ENCODE data around the gene PRKCI. TPM values are rescaled to one million over a fixed set of nuclear protein-coding genes. Genes with fewer than 3 reads are reported as not detected.
"Not testable (repeated sequence)": the region's sequence is repeated elsewhere in the genome, so short reads cannot be mapped to it uniquely, and the experiment has no call there.

Gene PRKCI
- total RNA-seq, 1 experiment from 2014 or later: 90.6 TPM

DNA sequence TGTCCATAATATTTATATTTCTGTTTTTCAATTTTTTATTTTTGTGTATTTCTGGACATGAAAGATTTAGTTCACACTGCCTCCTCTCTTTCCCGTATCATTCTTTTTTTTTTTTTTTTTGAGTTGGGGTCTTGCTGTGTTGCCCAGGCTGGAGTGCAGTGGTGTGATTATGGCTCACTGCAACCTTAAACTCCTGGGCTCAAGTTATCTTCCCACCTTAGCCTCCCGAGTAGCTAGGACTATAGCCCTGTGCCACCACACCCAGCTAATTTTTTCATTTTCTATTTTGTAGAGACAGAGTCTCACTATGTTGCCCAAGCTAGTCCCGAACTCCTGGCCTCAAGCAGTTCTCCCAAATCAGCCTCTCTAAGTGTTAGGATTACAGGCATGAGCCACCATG, 53.6 kb downstream of the PRKCI start:
- Mint-ChIP-seq H3K4me1 (no peaks in the 10 kb centered on the region), H3K27ac (no peak overlapping the region), H3K36me3 (peaks cover 52% of the 10 kb centered on the region), H3K27me3 (ENCODE audit: low read depth) (no peaks in the 10 kb centered on the region), H3K9me3 (no peaks in the 10 kb centered on the region), H3K4me3 (no peak overlapping the region)
- POLR2A ChIA-PET: interaction anchor here (0.6 kb wide), 1 partner anchor 9 kb away, joined by 3 read pairs; no protein-coding TSS in a partner anchor
- ATAC-seq (no peak), DNase-seq (ENCODE audit: low spot score) (no peak)
- peak; percentile 72; the same call in 1 of the 2 replicates for TF ChIP-seq ZNF121 (CRISPR knock-in tag; IDR thresholded peaks at IDR 0.05)
- TF ChIP-seq GRHL2 (CRISPR knock-in tag; IDR thresholded peaks at IDR 0.05; ENCODE audit: insufficient replicate concordance, severe bottlenecking): no peak
- CTCF ChIA-PET: no interaction called here

DNA sequence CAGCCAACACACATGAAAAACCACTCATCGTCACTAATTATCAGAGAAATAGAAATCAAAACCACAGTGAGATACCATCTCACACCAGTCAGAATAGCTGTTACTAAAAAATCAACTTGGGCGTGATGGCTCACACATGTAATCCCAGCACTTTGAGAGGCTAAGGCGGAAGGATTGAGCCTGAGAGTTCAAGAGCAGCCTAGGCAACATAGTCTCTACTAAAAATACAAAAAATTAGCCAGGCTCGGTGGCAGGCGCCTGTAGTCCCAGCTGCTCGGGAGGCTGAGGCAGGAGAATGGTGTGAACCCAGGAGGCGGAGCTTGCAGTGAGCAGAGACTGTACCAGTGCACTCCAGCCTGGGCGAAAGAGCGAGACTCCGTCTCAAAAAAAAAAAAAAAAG, 55.1 kb downstream of the PRKCI start:
- H3K4me3 Mint-ChIP-seq; ATAC-seq; POLR2A ChIA-PET; H3K27me3 Mint-ChIP-seq (ENCODE audit: low read depth); H3K4me1 Mint-ChIP-seq; CTCF ChIA-PET; H3K9me3 Mint-ChIP-seq; DNase-seq (ENCODE audit: low spot score): not testable (repeated sequence)
- Mint-ChIP-seq H3K36me3 (peaks cover 54% of the 10 kb centered on the region), H3K27ac (0 out of 2 replicates have a peak overlapping the region, but pooled peaks have one; percentile 29)

DNA sequence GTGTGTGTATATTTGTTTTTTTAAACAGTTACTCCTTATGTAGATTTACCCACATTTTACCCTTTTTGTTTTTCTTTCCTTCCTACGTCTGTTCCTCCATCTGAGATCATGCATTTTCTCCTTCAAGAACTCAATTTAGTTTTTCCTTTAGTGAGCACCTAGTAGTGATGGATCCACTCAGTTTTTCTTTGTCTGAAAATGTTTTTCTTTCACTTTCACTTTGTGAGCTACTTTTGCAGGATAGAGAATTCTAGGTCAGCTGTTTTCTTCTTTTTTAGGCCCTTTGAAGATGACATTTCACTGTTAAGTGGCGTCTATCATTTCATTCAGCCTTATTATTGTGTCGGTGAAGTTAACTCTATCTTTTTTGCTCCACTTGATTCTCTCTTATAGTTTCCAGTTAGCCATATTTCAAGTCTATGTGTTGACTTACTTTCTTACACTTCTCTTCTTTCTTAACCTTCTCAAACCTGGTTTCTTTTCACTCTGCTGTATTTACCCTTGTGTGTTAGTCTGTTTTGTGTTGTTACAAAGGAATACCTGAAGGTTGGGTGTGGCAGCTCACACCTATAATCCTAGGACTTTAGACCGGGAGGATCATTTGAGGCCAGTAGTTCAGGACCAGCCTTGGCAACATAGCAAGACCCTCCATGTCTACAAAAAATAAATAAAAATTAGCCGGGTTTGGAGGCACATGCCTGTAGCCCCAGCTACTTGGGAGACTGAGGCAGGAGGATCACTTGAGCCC, 55.8 kb downstream of the PRKCI start:
- no peaks in the 10 kb centered on the region for H3K4me1 Mint-ChIP-seq
- ATAC-seq: no peak
- POLR2A ChIA-PET: no interaction called here
- TF ChIP-seq NFATC4 (CRISPR knock-in tag; IDR thresholded peaks at IDR 0.05) (no peak), GRHL2 (CRISPR knock-in tag; IDR thresholded peaks at IDR 0.05; ENCODE audit: insufficient replicate concordance, severe bottlenecking) (no peak), FOXJ3 (CRISPR knock-in tag; IDR thresholded peaks at IDR 0.05; ENCODE audit: borderline replicate concordance) (no peak), ZNF219 (CRISPR knock-in tag; IDR thresholded peaks at IDR 0.05; ENCODE audit: borderline replicate concordance) (no peak), ZNF416 (CRISPR knock-in tag; IDR thresholded peaks at IDR 0.05) (no peak), ZNF263 (CRISPR knock-in tag; IDR thresholded peaks at IDR 0.05; ENCODE audit: low read depth) (no peak), ZNF396 (CRISPR knock-in tag; IDR thresholded peaks at IDR 0.05; ENCODE audit: borderline replicate concordance) (no peak), JUN (CRISPR knock-in tag; IDR thresholded peaks at IDR 0.05) (no peak)
- TF ChIP-seq, protein P1, sequence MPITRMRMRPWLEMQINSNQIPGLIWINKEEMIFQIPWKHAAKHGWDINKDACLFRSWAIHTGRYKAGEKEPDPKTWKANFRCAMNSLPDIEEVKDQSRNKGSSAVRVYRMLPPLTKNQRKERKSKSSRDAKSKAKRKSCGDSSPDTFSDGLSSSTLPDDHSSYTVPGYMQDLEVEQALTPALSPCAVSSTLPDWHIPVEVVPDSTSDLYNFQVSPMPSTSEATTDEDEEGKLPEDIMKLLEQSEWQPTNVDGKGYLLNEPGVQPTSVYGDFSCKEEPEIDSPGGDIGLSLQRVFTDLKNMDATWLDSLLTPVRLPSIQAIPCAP (CRISPR knock-in tag; IDR thresholded peaks at IDR 0.05): no peak
- TF ChIP-seq, protein P2, sequence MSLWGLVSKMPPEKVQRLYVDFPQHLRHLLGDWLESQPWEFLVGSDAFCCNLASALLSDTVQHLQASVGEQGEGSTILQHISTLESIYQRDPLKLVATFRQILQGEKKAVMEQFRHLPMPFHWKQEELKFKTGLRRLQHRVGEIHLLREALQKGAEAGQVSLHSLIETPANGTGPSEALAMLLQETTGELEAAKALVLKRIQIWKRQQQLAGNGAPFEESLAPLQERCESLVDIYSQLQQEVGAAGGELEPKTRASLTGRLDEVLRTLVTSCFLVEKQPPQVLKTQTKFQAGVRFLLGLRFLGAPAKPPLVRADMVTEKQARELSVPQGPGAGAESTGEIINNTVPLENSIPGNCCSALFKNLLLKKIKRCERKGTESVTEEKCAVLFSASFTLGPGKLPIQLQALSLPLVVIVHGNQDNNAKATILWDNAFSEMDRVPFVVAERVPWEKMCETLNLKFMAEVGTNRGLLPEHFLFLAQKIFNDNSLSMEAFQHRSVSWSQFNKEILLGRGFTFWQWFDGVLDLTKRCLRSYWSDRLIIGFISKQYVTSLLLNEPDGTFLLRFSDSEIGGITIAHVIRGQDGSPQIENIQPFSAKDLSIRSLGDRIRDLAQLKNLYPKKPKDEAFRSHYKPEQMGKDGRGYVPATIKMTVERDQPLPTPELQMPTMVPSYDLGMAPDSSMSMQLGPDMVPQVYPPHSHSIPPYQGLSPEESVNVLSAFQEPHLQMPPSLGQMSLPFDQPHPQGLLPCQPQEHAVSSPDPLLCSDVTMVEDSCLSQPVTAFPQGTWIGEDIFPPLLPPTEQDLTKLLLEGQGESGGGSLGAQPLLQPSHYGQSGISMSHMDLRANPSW (CRISPR knock-in tag; conservative IDR thresholded peaks at IDR 0.05; ENCODE audit: low read depth): no peak
- TF ChIP-seq, protein P3, sequence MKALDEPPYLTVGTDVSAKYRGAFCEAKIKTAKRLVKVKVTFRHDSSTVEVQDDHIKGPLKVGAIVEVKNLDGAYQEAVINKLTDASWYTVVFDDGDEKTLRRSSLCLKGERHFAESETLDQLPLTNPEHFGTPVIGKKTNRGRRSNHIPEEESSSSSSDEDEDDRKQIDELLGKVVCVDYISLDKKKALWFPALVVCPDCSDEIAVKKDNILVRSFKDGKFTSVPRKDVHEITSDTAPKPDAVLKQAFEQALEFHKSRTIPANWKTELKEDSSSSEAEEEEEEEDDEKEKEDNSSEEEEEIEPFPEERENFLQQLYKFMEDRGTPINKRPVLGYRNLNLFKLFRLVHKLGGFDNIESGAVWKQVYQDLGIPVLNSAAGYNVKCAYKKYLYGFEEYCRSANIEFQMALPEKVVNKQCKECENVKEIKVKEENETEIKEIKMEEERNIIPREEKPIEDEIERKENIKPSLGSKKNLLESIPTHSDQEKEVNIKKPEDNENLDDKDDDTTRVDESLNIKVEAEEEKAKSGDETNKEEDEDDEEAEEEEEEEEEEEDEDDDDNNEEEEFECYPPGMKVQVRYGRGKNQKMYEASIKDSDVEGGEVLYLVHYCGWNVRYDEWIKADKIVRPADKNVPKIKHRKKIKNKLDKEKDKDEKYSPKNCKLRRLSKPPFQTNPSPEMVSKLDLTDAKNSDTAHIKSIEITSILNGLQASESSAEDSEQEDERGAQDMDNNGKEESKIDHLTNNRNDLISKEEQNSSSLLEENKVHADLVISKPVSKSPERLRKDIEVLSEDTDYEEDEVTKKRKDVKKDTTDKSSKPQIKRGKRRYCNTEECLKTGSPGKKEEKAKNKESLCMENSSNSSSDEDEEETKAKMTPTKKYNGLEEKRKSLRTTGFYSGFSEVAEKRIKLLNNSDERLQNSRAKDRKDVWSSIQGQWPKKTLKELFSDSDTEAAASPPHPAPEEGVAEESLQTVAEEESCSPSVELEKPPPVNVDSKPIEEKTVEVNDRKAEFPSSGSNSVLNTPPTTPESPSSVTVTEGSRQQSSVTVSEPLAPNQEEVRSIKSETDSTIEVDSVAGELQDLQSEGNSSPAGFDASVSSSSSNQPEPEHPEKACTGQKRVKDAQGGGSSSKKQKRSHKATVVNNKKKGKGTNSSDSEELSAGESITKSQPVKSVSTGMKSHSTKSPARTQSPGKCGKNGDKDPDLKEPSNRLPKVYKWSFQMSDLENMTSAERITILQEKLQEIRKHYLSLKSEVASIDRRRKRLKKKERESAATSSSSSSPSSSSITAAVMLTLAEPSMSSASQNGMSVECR (CRISPR knock-in tag; IDR thresholded peaks at IDR 0.05; ENCODE audit: borderline replicate concordance): no peak
- TF ChIP-seq, protein P4, sequence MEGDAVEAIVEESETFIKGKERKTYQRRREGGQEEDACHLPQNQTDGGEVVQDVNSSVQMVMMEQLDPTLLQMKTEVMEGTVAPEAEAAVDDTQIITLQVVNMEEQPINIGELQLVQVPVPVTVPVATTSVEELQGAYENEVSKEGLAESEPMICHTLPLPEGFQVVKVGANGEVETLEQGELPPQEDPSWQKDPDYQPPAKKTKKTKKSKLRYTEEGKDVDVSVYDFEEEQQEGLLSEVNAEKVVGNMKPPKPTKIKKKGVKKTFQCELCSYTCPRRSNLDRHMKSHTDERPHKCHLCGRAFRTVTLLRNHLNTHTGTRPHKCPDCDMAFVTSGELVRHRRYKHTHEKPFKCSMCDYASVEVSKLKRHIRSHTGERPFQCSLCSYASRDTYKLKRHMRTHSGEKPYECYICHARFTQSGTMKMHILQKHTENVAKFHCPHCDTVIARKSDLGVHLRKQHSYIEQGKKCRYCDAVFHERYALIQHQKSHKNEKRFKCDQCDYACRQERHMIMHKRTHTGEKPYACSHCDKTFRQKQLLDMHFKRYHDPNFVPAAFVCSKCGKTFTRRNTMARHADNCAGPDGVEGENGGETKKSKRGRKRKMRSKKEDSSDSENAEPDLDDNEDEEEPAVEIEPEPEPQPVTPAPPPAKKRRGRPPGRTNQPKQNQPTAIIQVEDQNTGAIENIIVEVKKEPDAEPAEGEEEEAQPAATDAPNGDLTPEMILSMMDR (IDR thresholded peaks at IDR 0.05): no peak
- TF ChIP-seq, protein P5, sequence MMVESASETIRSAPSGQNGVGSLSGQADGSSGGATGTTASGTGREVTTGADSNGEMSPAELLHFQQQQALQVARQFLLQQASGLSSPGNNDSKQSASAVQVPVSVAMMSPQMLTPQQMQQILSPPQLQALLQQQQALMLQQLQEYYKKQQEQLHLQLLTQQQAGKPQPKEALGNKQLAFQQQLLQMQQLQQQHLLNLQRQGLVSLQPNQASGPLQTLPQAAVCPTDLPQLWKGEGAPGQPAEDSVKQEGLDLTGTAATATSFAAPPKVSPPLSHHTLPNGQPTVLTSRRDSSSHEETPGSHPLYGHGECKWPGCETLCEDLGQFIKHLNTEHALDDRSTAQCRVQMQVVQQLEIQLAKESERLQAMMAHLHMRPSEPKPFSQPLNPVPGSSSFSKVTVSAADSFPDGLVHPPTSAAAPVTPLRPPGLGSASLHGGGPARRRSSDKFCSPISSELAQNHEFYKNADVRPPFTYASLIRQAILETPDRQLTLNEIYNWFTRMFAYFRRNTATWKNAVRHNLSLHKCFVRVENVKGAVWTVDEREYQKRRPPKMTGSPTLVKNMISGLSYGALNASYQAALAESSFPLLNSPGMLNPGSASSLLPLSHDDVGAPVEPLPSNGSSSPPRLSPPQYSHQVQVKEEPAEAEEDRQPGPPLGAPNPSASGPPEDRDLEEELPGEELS (CRISPR knock-in tag; IDR thresholded peaks at IDR 0.05): no peak
- TF ChIP-seq, protein P6, sequence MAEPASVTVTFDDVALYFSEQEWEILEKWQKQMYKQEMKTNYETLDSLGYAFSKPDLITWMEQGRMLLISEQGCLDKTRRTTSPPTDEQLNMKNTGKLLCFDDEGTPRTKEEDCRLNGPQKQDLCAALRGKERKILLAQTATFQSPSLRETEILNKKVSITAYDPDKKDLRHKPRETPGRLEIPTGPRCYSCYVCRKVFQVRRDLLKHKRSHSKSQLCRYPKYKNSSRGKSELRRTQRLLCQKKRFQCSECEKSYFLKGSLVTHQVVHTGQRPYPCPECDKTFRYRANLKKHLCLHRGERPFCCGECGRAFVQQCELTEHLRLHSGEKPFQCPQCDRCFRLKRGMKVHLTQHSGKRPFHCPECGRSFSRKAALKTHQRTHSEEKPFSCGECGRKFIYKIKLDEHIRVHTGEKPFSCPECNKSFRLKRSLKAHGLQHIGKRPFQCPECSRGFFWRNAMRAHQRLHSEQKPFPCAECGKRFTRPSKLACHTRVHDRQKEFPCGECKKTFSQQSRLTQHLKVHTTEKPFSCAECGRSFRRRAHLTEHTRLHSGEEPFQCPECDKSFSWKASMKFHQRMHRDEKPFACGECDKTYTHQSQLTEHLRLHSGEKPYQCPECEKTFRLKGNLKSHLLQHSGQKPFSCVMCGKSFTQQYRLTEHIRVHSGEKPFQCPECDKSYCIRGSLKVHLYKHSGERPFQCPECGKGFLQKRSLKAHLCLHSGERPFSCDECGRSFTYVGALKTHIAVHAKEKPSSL (CRISPR knock-in tag; conservative IDR thresholded peaks at IDR 0.05): no peak

More for the DNA sequence above, 55.8 kb downstream of the PRKCI start:
- Mint-ChIP-seq H3K4me3 (no peak overlapping the region), H3K27ac (peak overlapping the region; percentile 29; the same call in 1 of the 2 replicates), H3K27me3 (ENCODE audit: low read depth) (no peaks in the 10 kb centered on the region), H3K9me3 (no peaks in the 10 kb centered on the region), H3K36me3 (peaks cover 52% of the 10 kb centered on the region)
- CTCF ChIA-PET: no interaction called here
- DNase-seq (ENCODE audit: low spot score): no peak

All from WTC11 (cell line).